GM18858 (cell line): Measurements from ENCODE around the gene THSD7B.
"Not testable (repeated sequence)": the region's sequence is repeated elsewhere in the genome, so short reads cannot be mapped to it uniquely, and the experiment has no call there.

Experiments used
- ATAC-seq: cut with Tn5 transposase; IDR thresholded peaks from one replicate; pipeline ENCODE4 v1.9.1; 2021; ENCODE audit not compliant: unreplicated experiment

The THSD7B gene

GRCh38 chr2:136765256-136766072, at the start of gene THSD7B:
Gene THSD7B, plus strand, starts transcription at chr2:136765545. Its CDS starts 116,634 bp downstream, at chr2:136882179.
- no peak for ATAC-seq

- no peak for ATAC-seq
Measured at GRCh38 chr2:136718273-136718672, 47.1 kb upstream of the THSD7B start.

GRCh38 chr2:136727973-136728699, 37.2 kb upstream of the THSD7B start:
- no peak for ATAC-seq

GRCh38 chr2:136736236-136736635, 29.1 kb upstream of the THSD7B start:
- ATAC-seq: no peak

GRCh38 chr2:136738044-136738443, 27.3 kb upstream of the THSD7B start:
- ATAC-seq: no peak

- ATAC-seq: no peak
Measured at GRCh38 chr2:136741471-136741870, 23.9 kb upstream of the THSD7B start.

- no peak for ATAC-seq
Measured at GRCh38 chr2:136750065-136750464, 15.3 kb upstream of the THSD7B start.

- ATAC-seq: no peak
Measured at GRCh38 chr2:136751406-136751805, 13.9 kb upstream of the THSD7B start.

- not testable (repeated sequence) for ATAC-seq
Measured at GRCh38 chr2:136758504-136758903, 6.8 kb upstream of the THSD7B start.

- ATAC-seq: no peak
Measured at GRCh38 chr2:136764452-136765255, 691 bp upstream of the THSD7B start.

- no peak for ATAC-seq
Measured at GRCh38 chr2:136766073-136766404, 694 bp downstream of the THSD7B start.

- ATAC-seq: no peak
Measured at GRCh38 chr2:136767030-136767429, 1.7 kb downstream of the THSD7B start.

- ATAC-seq: no peak
Measured at GRCh38 chr2:136769871-136770270, 4.5 kb downstream of the THSD7B start.

- no peak for ATAC-seq
Measured at GRCh38 chr2:136770384-136770783, 5.0 kb downstream of the THSD7B start.

GRCh38 chr2:136777391-136777790, 12.0 kb downstream of the THSD7B start:
- no peak for ATAC-seq

- no peak for ATAC-seq
Measured at GRCh38 chr2:136783856-136784255, 18.5 kb downstream of the THSD7B start.

- no peak for ATAC-seq
Measured at GRCh38 chr2:136785215-136785614, 19.9 kb downstream of the THSD7B start.

GRCh38 chr2:136787970-136788369, 22.6 kb downstream of the THSD7B start:
- no peak for ATAC-seq

GRCh38 chr2:136796339-136796738, 31.0 kb downstream of the THSD7B start:
- ATAC-seq: no peak

GRCh38 chr2:136798766-136799165, 33.4 kb downstream of the THSD7B start:
- ATAC-seq: no peak

- no peak for ATAC-seq
Measured at GRCh38 chr2:136801661-136802060, 36.3 kb downstream of the THSD7B start.

- ATAC-seq: no peak
Measured at GRCh38 chr2:136809998-136810397, 44.7 kb downstream of the THSD7B start.
